Osteoblast (primary cell): ENCODE results near the gene MAPK8. TPM values are rescaled to one million over a fixed set of nuclear protein-coding genes. Genes with fewer than 3 reads are reported as not detected.

Experiments used
- DNase-seq: peaks from one replicate; pipeline ENCODE4 v3.0.0; 2011; ENCODE audit warnings: low spot score, mixed read lengths; ENCODE audit not compliant: insufficient read length; ENCODE audit errors: missing footprints
- H2AFZ ChIP-seq: 2 replicates; pipeline ENCODE4 v1.6.0; 2011; ENCODE audit warnings: mild to moderate bottlenecking, low read length
- H3K27ac ChIP-seq: 2 replicates; pipeline ENCODE4 v1.5.1; 2011; ENCODE audit warnings: mild to moderate bottlenecking, low read depth, low read length, moderate library complexity
- H3K27me3 ChIP-seq: 2 replicates; pipeline ENCODE4 v1.6.0; 2012; ENCODE audit warnings: mild to moderate bottlenecking, control low read depth, inconsistent platforms, low read length, moderate library complexity; ENCODE audit not compliant: insufficient read depth
- H3K36me3 ChIP-seq: 2 replicates; pipeline ENCODE4 v1.5.1; 2011; ENCODE audit warnings: mild to moderate bottlenecking, low read length, control low read depth, moderate library complexity; ENCODE audit not compliant: insufficient read depth
- H3K4me1 ChIP-seq: 2 replicates; pipeline ENCODE4 v1.5.1; 2011; ENCODE audit warnings: mild to moderate bottlenecking, low read length, control low read depth, moderate library complexity; ENCODE audit not compliant: insufficient read depth
- H3K4me2 ChIP-seq: 2 replicates; pipeline ENCODE4 v1.6.0; 2011; ENCODE audit warnings: mild to moderate bottlenecking, low read length; ENCODE audit not compliant: insufficient read depth
- H3K4me3 ChIP-seq: fragments of 200-600 bp; sonication (generic); 3 replicates; pipeline ENCODE4 v1.5.1; 2012; ENCODE audit warnings: mild to moderate bottlenecking, low read length, inconsistent platforms; ENCODE audit not compliant: insufficient read depth
- H3K79me2 ChIP-seq: 2 replicates; pipeline ENCODE4 v1.6.0; 2012; ENCODE audit warnings: mild to moderate bottlenecking, low read length, control low read depth, inconsistent platforms; ENCODE audit not compliant: insufficient read depth
- H3K9me3 ChIP-seq: 2 replicates; pipeline ENCODE4 v1.5.1; 2011; ENCODE audit warnings: low read depth, low read length, control low read depth
- H4K20me1 ChIP-seq: 2 replicates; pipeline ENCODE4 v1.6.0; 2012; ENCODE audit warnings: mild to moderate bottlenecking, low read length, control low read depth; ENCODE audit not compliant: insufficient read depth
- CTCF ChIP-seq: IDR thresholded peaks from 2 replicates; pipeline ENCODE4 v1.5.1; 2011; ENCODE audit warnings: mild to moderate bottlenecking, low read depth, low read length, moderate library complexity; ENCODE audit errors: extremely low read depth
- total RNA-seq: library from RNA; depleted of rRNA; stranded (reverse); fragments of >200 nt; gene quantifications from 2 replicates; pipeline ENCODE4 v1.2.3, GENCODE V29; 2012

Gene MAPK8
- total RNA-seq, 1 donor, result 55.7 TPM

DNA sequence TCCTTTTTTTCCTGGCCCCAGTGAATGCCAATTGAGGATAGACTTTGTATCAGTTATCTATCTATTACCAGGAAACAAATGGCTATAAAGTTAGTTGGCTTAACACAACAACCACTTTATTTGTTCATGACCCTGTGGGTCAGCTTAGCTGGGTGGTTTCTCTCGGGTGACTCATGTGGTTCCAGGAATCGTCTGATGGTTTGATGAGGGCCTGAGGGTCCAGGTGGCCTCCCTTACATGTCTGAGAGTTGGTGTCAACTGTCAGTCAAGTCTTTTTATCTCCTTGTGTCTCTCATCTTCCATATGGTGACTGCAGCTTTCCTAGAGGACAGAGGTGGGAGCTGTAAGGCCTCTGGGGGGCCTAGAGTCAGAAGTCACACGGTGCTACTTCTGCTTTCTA, 15.3 kb upstream of the MAPK8 start:
- no peaks in the 10 kb centered on the region for H3K79me2 ChIP-seq
- H3K4me3 ChIP-seq, result no peak overlapping the region
- no peaks in the 10 kb centered on the region for H3K36me3 ChIP-seq
- no peak overlapping the region for H3K4me2 ChIP-seq
- DNase-seq, result no peak
- no peak for TF ChIP-seq CTCF
- H4K20me1 ChIP-seq, result no peaks in the 10 kb centered on the region
- no peaks in the 10 kb centered on the region for H3K4me1 ChIP-seq
- H3K27me3 ChIP-seq, result peaks cover 32% of the 10 kb centered on the region
- no peaks in the 10 kb centered on the region for H3K9me3 ChIP-seq
- H2AFZ ChIP-seq, result no peak overlapping the region
- no peak overlapping the region for H3K27ac ChIP-seq

GRCh38 chr10:48292616-48293015, 13.9 kb upstream of the MAPK8 start:
- H3K4me2 ChIP-seq, result no peak overlapping the region
- H4K20me1 ChIP-seq, result no peaks in the 10 kb centered on the region
- H2AFZ ChIP-seq, result no peak overlapping the region
- H3K27me3 ChIP-seq, result peaks cover 30% of the 10 kb centered on the region
- H3K4me3 ChIP-seq, result no peak overlapping the region
- no peaks in the 10 kb centered on the region for H3K4me1 ChIP-seq
- no peak overlapping the region for H3K27ac ChIP-seq
- DNase-seq, result no peak
- TF ChIP-seq CTCF, result no peak
- H3K9me3 ChIP-seq, result no peaks in the 10 kb centered on the region
- H3K36me3 ChIP-seq, result no peaks in the 10 kb centered on the region
- no peaks in the 10 kb centered on the region for H3K79me2 ChIP-seq

DNA sequence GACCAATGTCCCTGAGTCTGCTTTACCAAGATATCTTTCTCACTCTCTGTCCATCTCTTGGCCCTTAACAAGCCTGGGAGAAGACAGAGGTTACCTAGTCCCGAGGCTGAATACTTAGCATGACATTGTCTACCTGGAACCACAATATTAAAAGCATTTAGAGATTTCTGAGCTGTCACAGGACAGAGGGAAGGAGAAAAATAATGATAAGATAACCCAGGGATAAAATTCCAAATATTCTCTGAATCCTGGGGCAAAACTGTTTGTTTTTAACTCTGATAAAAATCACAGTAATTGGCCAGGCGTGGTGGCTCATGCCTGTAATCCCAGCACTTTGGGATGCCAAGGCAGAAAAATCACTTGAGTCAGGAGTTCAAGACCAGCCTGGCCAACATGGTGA, 12.0 kb upstream of the MAPK8 start:
- Histone ChIP-seq H3K36me3 (no peaks in the 10 kb centered on the region), H4K20me1 (no peaks in the 10 kb centered on the region), H3K27ac (no peak overlapping the region), H3K4me2 (no peak overlapping the region), H3K79me2 (no peaks in the 10 kb centered on the region), H3K9me3 (no peaks in the 10 kb centered on the region), H3K4me3 (no peak overlapping the region), H3K4me1 (no peaks in the 10 kb centered on the region), H3K27me3 (peaks cover 40% of the 10 kb centered on the region), H2AFZ (no peak overlapping the region)
- DNase-seq, result no peak
- TF ChIP-seq CTCF, result no peak

DNA sequence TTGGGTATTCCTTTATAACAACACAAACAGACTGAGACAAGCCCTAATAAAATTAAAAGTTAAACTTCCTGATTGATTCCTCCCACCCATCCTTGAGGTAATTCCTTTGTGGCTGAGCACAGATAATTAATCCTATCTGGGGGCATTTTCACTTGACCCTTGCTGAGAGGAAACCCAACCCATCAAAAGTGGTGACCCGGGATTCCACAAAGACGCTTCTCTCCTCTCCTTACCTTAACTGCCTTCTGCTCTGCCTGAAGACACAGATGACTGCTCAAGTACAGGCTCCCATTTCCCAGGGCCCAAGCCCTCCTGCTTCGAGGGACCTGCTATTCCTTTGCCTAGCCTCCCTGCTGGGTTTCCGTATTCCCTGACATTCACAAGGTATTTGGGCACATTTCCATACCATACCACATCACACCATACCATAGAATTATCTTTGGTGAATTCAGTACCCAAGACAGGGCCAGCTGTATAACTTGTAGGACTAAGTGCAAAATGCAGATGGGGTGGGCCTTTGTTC, 9.8 kb upstream of the MAPK8 start:
- Histone ChIP-seq H3K36me3 (no peaks in the 10 kb centered on the region), H3K4me3 (no peak overlapping the region), H3K4me1 (no peaks in the 10 kb centered on the region), H3K79me2 (no peaks in the 10 kb centered on the region), H2AFZ (no peak overlapping the region), H4K20me1 (no peaks in the 10 kb centered on the region), H3K9me3 (no peaks in the 10 kb centered on the region), H3K4me2 (no peak overlapping the region), H3K27me3 (peaks cover 44% of the 10 kb centered on the region), H3K27ac (no peak overlapping the region)
- TF ChIP-seq CTCF, result no peak
- no peak for DNase-seq
